HepG2 (cell line): ENCODE results near the gene NSD1. TPM values are rescaled to one million over a fixed set of nuclear protein-coding genes. Genes with fewer than 3 reads are reported as not detected.

Experiments
- CC2D1A ChIP-seq: sonication (generic); formaldehyde crosslinking; IDR thresholded peaks from 2 replicates; pipeline ENCODE4 v1.8.1; 2023; ENCODE audit warnings: mild to moderate bottlenecking, missing genetic modification reagents
- GATAD1 ChIP-seq: IDR thresholded peaks from 2 replicates; pipeline ENCODE4 v1.6.1; 2016; ENCODE audit warnings: missing genetic modification reagents, missing compliant biosample characterization
- KLF11 ChIP-seq: IDR thresholded peaks from 2 replicates; pipeline ENCODE4 v1.6.1; 2016; ENCODE audit warnings: missing compliant biosample characterization
- RARG ChIP-seq: sonication (generic); formaldehyde crosslinking; IDR thresholded peaks from 2 replicates; pipeline ENCODE4 v1.4.0; 2020; ENCODE audit warnings: low read depth, mild to moderate bottlenecking, missing genetic modification reagents
- RFXAP ChIP-seq: sonication (generic); formaldehyde crosslinking; IDR thresholded peaks from 2 replicates; pipeline ENCODE4 v1.4.0; 2020; ENCODE audit warnings: missing genetic modification reagents, borderline replicate concordance
- SMAD3 ChIP-seq: sonication (generic); formaldehyde crosslinking; IDR thresholded peaks from 2 replicates; pipeline ENCODE4 v1.4.0; 2020; ENCODE audit warnings: missing genetic modification reagents
- SNAPC2 ChIP-seq: sonication (generic); formaldehyde crosslinking; IDR thresholded peaks from 2 replicates; pipeline ENCODE4 v1.8.1; 2022; ENCODE audit warnings: mild to moderate bottlenecking, missing genetic modification reagents
- TEAD3 ChIP-seq: optimal IDR thresholded peaks from 2 replicates; pipeline ENCODE3; 2016; ENCODE audit warnings: borderline replicate concordance
- U2AF2 ChIP-seq: fragments of 200-400 bp; formaldehyde crosslinking; IDR thresholded peaks from 2 replicates; pipeline ENCODE4 v1.6.1; 2017; ENCODE audit warnings: low read depth, mild to moderate bottlenecking, low read length
- XRCC5 ChIP-seq: fragments of 200-400 bp; formaldehyde crosslinking; optimal IDR thresholded peaks from 2 replicates; pipeline ENCODE3; 2017; ENCODE audit warnings: mild to moderate bottlenecking, low read length
- ZNF260 ChIP-seq: sonication (generic); formaldehyde crosslinking; IDR thresholded peaks from 2 replicates; pipeline ENCODE4 v1.4.0; 2020; ENCODE audit warnings: missing genetic modification reagents, low read depth, mild to moderate bottlenecking, borderline replicate concordance
- ZNF337 ChIP-seq: sonication (generic); formaldehyde crosslinking; IDR thresholded peaks from 2 replicates; pipeline ENCODE4 v1.5.1; 2020; ENCODE audit warnings: missing genetic modification reagents, low read depth, mild to moderate bottlenecking, borderline replicate concordance
- polyA plus RNA-seq, 8 experiments: library from polyadenylated mRNA; depleted of rRNA in 3 of 8; stranded (reverse) in 7 of 8; unstranded in 1 of 8; fragments of >200 nt; fragmentation: Illumina TruSeq in 4 of 8; extraction: Trizol in 4 of 8; gene quantifications; 2 replicates each; pipeline versions ENCODE4 v1.2.1 to v1.2.3, GENCODE V29; 2011 to 2016; ENCODE audit warnings: low read depth in 4 of 8, missing spikeins in 1 of 8, mixed read lengths in 1 of 8; ENCODE audit not compliant: insufficient read depth in 1 of 8
- total RNA-seq, 5 experiments: library from RNA; depleted of rRNA; stranded (reverse); fragments of >200 nt; fragmentation: Illumina TruSeq; extraction: Trizol; gene quantifications; 2 replicates each; pipeline ENCODE4 v1.2.3, GENCODE V29; 2016; ENCODE audit warnings: low read depth in 1 of 5
- TF ChIP-seq, protein P1 (sequence below): sonication (generic); formaldehyde crosslinking; IDR thresholded peaks from 2 replicates; pipeline ENCODE4 v1.8.1; 2023; ENCODE audit warnings: missing genetic modification reagents, mild to moderate bottlenecking, borderline replicate concordance
- TF ChIP-seq, protein P2 (sequence below): sonication (generic); formaldehyde crosslinking; IDR thresholded peaks from 2 replicates; pipeline ENCODE4 v1.4.0; 2020; ENCODE audit warnings: low read depth, mild to moderate bottlenecking, missing genetic modification reagents
- TF ChIP-seq, protein P3 (sequence below): sonication (generic); formaldehyde crosslinking; IDR thresholded peaks from 2 replicates; pipeline ENCODE4 v1.4.0; 2020; ENCODE audit warnings: missing genetic modification reagents
- TF ChIP-seq, protein P4 (sequence below): sonication (generic); formaldehyde crosslinking; IDR thresholded peaks from 2 replicates; pipeline ENCODE4 v1.5.0; 2020; ENCODE audit warnings: mild to moderate bottlenecking, low read depth, missing genetic modification reagents, borderline replicate concordance
- TF ChIP-seq, protein P5 (sequence below): sonication (generic); formaldehyde crosslinking; IDR thresholded peaks from 2 replicates; pipeline ENCODE4 v1.8.1; 2022; ENCODE audit warnings: mild to moderate bottlenecking, missing genetic modification reagents
- TF ChIP-seq, protein P6 (sequence below): sonication (generic); formaldehyde crosslinking; IDR thresholded peaks from 2 replicates; pipeline ENCODE4 v1.5.1; 2020; ENCODE audit warnings: missing genetic modification reagents, mild to moderate bottlenecking, borderline replicate concordance
- TF ChIP-seq, protein P7 (sequence below): sonication (generic); formaldehyde crosslinking; IDR thresholded peaks from 2 replicates; pipeline ENCODE4 v1.5.1; 2020; ENCODE audit warnings: missing genetic modification reagents, mild to moderate bottlenecking, borderline replicate concordance

Gene NSD1
- total and polyA plus RNA-seq, 2 of the 13 experiments (the other 11 are each of a cell fraction or from before 2014, with no cell fraction given), result 0.01 to 0.09 TPM

DNA sequence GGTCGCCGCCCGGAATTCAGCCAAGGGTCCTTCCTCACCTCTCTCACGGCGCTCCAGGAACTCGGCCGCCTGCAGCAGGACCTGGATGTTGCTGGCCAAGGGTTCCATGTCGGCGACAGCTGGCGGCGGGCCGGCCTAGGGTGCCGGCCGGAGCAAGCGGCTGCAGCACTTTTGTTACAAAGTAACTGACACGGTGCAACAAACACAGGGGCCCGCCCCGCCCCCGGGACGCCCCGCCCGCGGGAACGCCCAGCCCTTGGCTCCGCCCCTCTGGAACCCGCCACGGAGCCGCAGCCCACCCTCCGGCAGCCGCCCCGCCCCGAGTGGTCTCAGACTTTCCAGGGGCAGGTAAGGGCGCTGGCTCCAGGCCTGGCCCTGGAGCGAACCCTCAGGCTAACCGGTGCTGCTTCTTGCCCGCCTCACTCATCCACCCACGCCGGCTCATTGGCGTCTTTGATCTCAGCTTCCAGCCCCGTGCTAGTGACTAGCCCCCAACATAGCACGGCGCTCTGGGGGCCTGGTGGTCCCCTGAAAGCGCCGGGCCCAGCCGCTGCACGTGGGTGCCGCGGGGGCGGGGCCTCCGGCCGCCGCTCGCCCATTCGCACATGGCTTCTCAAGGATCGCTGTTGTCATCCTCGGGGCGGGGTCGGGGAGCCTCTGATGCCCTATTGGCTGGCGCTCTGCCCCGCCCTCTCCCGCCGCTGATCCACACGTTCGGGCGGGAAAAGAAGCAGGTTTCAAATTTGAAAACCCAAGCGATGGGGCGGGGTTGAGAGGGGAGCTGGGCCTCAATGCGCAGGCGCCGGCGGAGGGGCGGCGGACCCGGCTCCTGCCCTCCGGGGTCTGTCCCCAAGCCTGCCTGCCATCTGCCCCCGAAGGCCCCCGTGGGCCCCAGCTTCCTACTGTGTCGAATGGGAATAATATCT, 178.4 kb downstream of the NSD1 start, which contains the start of gene MXD3 (continued):
- TF ChIP-seq, protein P1, sequence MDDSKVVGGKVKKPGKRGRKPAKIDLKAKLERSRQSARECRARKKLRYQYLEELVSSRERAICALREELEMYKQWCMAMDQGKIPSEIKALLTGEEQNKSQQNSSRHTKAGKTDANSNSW (CRISPR knock-in tag), result no peak
- TF ChIP-seq, protein P2, sequence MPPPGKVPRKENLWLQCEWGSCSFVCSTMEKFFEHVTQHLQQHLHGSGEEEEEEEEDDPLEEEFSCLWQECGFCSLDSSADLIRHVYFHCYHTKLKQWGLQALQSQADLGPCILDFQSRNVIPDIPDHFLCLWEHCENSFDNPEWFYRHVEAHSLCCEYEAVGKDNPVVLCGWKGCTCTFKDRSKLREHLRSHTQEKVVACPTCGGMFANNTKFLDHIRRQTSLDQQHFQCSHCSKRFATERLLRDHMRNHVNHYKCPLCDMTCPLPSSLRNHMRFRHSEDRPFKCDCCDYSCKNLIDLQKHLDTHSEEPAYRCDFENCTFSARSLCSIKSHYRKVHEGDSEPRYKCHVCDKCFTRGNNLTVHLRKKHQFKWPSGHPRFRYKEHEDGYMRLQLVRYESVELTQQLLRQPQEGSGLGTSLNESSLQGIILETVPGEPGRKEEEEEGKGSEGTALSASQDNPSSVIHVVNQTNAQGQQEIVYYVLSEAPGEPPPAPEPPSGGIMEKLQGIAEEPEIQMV (CRISPR knock-in tag), result no peak
- no peak for TF ChIP-seq XRCC5
- TF ChIP-seq, protein P3, sequence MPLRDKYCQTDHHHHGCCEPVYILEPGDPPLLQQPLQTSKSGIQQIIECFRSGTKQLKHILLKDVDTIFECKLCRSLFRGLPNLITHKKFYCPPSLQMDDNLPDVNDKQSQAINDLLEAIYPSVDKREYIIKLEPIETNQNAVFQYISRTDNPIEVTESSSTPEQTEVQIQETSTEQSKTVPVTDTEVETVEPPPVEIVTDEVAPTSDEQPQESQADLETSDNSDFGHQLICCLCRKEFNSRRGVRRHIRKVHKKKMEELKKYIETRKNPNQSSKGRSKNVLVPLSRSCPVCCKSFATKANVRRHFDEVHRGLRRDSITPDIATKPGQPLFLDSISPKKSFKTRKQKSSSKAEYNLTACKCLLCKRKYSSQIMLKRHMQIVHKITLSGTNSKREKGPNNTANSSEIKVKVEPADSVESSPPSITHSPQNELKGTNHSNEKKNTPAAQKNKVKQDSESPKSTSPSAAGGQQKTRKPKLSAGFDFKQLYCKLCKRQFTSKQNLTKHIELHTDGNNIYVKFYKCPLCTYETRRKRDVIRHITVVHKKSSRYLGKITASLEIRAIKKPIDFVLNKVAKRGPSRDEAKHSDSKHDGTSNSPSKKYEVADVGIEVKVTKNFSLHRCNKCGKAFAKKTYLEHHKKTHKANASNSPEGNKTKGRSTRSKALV (CRISPR knock-in tag), result 0 out of 2 replicates have a peak, but pooled peaks have one; percentile 25
- TF ChIP-seq ZNF260 (CRISPR knock-in tag), result no peak
- no peak for TF ChIP-seq GATAD1 (CRISPR knock-in tag)
- no peak for TF ChIP-seq U2AF2
- TF ChIP-seq, protein P4, sequence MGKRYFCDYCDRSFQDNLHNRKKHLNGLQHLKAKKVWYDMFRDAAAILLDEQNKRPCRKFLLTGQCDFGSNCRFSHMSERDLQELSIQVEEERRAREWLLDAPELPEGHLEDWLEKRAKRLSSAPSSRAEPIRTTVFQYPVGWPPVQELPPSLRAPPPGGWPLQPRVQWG (CRISPR knock-in tag), result no peak
- TF ChIP-seq, protein P5, sequence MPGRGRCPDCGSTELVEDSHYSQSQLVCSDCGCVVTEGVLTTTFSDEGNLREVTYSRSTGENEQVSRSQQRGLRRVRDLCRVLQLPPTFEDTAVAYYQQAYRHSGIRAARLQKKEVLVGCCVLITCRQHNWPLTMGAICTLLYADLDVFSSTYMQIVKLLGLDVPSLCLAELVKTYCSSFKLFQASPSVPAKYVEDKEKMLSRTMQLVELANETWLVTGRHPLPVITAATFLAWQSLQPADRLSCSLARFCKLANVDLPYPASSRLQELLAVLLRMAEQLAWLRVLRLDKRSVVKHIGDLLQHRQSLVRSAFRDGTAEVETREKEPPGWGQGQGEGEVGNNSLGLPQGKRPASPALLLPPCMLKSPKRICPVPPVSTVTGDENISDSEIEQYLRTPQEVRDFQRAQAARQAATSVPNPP (CRISPR knock-in tag), result no peak; the same call in 1 of the 2 replicates
- TF ChIP-seq SNAPC2, result no peak
- 0 out of 2 replicates have a peak, but pooled peaks have one; percentile 5 for TF ChIP-seq CC2D1A (CRISPR knock-in tag)
- no peak for TF ChIP-seq ZNF337 (CRISPR knock-in tag)
- 0 out of 2 replicates have a peak, but pooled peaks have one; percentile 60 for TF ChIP-seq KLF11 (CRISPR knock-in tag)
- no peak for TF ChIP-seq RFXAP (CRISPR knock-in tag)
- TF ChIP-seq RARG, result no peak
- no peak for TF ChIP-seq SMAD3 (CRISPR knock-in tag)
- TF ChIP-seq, protein P6, sequence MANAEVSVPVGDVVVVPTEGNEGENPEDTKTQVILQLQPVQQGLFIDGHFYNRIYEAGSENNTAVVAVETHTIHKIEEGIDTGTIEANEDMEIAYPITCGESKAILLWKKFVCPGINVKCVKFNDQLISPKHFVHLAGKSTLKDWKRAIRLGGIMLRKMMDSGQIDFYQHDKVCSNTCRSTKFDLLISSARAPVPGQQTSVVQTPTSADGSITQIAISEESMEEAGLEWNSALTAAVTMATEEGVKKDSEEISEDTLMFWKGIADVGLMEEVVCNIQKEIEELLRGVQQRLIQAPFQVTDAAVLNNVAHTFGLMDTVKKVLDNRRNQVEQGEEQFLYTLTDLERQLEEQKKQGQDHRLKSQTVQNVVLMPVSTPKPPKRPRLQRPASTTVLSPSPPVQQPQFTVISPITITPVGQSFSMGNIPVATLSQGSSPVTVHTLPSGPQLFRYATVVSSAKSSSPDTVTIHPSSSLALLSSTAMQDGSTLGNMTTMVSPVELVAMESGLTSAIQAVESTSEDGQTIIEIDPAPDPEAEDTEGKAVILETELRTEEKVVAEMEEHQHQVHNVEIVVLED, result peak; percentile 75
- TF ChIP-seq, protein P7, sequence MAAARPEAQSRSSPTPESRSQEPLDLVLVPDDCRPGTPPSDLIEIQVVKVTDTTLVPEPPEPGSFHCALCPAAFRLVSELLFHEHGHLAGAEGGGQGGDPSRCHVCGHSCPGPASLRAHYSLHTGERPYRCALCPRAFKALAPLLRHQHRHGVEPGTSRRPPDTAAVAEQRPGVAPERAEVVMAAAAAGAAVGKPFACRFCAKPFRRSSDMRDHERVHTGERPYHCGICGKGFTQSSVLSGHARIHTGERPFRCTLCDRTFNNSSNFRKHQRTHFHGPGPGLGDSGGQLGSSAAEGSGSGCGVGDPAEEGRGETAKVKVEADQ (CRISPR knock-in tag), result no peak
- TF ChIP-seq TEAD3, result peak; percentile 10
